LNCAP (cell line): Measurements from ENCODE around the gene RPL29.

Experiments
- TF ChIP-seq, protein P1 (sequence below): fragments of 450-650 bp; IDR thresholded peaks from 2 replicates; pipeline ENCODE4 v1.5.1; 2017; ENCODE audit warnings: mild to moderate bottlenecking

The RPL29 gene

DNA sequence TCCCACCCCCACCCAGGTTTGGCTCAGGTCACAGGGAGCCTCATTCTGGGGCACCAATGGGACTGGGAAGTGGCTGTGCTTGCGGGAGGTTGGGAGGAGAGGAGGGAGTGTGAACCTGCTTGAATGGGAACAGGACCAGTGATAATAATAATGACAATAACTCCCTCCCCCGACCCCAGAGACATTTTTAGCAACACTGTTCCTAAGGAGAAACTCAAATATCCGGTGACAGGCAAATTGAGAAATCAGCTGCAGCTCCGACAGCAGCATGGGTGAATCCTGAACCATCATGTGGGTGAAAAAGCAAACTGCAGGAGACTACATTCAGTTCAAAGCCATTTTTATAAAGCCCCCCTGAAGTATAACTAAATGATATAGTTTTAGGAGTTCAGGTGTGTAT, 11.6 kb upstream of the RPL29 start:
- TF ChIP-seq, protein P1, sequence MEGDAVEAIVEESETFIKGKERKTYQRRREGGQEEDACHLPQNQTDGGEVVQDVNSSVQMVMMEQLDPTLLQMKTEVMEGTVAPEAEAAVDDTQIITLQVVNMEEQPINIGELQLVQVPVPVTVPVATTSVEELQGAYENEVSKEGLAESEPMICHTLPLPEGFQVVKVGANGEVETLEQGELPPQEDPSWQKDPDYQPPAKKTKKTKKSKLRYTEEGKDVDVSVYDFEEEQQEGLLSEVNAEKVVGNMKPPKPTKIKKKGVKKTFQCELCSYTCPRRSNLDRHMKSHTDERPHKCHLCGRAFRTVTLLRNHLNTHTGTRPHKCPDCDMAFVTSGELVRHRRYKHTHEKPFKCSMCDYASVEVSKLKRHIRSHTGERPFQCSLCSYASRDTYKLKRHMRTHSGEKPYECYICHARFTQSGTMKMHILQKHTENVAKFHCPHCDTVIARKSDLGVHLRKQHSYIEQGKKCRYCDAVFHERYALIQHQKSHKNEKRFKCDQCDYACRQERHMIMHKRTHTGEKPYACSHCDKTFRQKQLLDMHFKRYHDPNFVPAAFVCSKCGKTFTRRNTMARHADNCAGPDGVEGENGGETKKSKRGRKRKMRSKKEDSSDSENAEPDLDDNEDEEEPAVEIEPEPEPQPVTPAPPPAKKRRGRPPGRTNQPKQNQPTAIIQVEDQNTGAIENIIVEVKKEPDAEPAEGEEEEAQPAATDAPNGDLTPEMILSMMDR = no peak

DNA sequence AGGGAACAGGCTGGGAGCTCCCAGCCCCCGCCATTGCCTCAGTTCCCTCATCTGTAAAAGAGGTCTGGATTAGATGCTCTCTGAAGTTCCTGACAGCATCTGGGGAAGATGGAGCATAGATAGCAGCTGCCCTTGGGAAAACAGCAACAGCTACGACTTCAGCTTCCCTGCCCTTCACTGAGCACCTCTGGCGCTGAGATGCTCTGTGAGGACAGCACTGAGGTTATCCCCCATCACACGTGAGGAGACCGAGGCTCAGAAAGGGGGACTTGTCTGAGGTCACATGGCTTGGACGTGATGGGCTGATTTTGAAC, 11.1 kb upstream of the RPL29 start:
- TF ChIP-seq, protein P1 = no peak

DNA sequence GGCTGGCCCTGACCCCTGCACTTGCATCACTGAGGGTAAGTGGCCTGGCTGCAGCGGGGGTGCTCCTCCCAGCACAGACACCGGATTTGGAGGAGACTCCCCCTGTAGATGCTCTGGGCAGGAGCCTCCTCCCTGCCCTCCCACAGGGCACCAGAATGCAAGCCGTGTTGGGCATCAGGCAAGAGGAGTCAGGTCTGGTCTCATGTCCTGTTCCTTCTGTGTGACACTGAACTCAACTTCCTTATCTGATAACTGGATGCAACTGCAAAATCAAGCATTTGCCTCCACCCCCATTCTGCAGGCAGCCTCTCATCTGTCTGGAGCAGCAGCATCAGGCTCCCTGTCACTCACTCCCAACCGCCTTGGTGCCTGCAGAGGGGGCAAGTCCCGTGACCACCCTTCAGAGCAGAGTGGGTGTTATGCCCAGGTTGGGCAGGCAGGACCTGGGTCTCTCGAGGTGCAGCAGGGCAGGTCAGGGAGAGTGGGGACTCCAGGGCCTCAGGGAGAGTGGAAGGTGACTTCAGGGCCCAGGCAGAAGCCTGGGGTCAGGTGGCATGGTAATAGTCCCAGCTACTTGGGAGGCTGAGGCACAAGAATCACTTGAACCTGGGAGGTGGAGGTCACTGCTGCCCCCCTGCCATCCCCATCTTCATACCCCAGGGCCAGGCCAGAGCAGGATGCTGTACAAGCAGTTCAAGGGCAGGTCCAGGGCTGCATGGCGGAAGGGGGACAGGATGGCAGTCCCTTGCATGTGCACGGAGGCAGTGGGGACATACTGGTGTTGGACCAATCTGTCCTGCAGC, 10.5 kb upstream of the RPL29 start:
- TF ChIP-seq, protein P1 = no peak

DNA sequence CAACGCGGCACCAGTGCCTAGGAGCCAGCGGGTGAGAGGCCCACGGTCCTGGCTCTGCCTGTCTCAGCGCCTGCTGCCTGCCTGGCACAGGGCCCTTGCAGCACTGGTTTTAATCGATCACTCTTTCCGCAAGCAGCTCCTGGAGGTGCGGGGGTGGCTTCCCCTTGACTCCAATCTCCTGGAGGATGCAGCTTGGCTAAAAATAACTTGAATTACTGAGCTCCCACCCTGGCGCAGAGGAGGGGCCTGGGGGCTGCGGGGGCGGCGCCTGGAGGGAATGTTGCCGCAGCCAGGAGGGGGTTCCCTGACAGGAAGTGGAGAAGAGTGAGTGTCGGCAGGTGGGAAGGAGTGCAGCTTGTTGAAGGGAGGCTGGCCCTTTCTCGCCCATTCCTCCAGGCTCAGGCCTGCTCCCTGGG, 9.9 kb upstream of the RPL29 start:
- TF ChIP-seq, protein P1 = no peak

DNA sequence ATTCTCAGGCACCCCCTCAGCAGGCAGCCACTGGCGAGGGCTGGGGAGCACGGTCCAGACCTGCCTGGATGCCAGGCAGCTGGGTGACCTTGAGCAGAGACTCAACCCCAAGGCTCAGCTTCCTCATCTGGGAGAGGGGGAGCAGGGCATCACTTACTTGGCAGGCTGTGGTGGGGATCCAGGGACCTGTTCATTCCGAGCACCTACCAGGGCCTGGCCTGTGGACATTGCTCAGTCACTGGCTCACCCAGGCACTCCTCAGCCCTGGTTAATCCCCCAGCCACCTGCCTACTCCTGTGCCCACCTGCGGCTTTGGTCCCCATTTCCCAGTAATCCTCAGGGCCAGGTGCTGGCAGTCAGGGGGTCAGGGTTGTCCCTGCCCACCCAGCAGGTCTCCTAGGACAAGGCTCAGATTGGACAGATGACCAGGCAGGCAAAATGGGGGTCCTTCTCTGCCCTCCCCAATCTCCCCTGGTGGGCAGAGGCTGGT, 9.3 kb upstream of the RPL29 start:
- TF ChIP-seq, protein P1 = no peak

DNA sequence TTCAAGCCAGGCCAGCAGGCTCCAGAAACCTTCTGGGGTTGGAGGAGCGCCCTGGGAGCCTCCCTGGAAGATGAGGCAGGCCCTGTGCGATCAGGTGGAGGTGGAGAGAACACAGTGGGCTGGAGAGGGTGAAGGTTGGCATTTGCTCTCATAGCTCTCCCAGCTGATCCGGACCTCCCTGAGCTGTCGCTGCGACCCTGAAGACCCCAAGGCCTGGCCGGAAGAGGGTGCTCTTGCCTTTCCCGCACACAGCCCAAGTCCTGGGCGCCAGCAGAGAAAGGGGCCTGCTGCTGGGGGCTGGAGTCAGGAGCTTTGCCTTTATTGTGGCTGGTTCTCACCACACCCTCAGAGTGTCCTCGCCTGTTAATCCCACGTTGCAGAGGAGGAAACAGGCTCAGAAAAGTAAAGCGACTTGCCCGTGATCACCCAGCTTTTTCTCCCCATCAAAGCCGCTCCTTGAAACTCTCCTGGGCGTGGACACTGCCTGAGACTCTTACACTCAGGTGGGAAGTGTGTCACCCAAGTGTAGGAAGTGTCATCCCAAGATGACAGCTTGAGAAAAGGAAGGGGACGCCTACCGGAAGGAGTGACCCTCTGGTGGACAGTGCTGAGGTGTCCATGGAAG, 8.6 kb upstream of the RPL29 start:
- TF ChIP-seq, protein P1 = no peak

DNA sequence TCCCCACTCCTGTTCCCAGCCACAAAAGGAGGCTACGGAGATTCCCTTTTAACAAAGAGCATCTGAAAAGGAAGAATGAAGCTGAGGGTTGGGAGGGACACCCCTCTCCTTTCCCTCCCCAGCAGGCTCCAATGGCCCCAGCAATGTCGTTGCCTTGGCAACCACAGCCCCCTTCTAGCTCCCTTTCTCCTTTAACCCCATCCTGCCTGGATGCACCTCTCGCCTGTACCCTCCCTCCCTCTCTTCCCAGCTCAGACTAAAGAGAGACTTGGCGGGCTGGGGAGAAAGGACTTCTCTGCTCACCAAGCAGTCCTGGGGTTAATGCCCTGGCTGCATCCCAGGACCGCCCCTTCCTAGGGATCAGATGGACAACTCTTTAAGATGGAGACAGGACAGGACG, 7.1 kb upstream of the RPL29 start:
- TF ChIP-seq, protein P1 = no peak
